Measurements from ENCODE around the gene GPR141. TPM values are rescaled to one million over a fixed set of nuclear protein-coding genes. Genes with fewer than 3 reads are reported as not detected.

GPR141 gene
- polyA plus RNA-seq, 1 donor, result 0.28 TPM

DNA sequence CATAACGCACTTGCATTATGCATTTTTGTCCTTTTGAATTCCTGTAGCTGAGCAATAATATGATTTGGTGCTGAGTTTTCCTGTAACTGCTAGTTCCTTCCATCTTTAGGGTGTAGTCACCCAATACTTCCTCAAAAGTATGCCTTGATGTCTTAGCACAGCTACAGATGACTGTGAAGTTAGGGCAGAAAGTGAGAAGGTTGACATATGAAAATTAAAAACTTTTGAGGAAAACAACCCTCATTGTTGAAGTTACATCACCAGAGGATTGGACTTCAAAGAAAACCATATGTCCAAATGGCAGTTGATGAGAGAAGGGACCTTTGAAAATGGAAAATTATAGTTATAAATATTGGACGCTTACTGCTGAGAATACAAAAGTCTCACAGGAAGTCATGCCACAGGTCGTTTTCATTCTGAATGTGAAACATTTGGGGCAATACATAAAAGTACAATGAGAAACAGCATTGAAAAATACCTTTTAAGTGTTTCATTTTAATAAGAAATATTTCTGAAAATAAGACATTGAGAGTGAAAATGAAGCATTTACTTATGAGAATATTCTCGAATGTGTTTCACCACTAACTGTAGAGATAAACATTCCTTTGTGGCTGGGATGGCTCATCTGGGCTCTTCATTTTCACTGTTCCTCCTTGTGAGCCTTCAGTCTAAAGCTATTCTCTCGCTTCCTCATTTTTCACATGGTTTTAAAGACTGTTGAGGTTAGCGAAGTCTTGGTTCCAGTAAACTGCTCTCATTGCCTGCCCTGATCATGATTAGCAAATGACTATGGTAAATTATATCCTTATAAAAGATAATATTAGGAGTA is 103.4 kb downstream of the GPR141 start:
- DNase-seq, result no peak

Other genes with a start within 250 kb of the GPR141 start
- gene ELMO1, start 234.9 kb upstream of the GPR141 start, polyA plus RNA-seq (ENCODE audit: insufficient read length), result 28.3 TPM
- gene NME8, start 164.8 kb downstream of the GPR141 start, polyA plus RNA-seq (ENCODE audit: insufficient read length), result not detected
- 7.8 TPM for gene SFRP4, start 233.1 kb downstream of the GPR141 start, polyA plus RNA-seq (ENCODE audit: insufficient read length)
- 102 TPM for gene EPDR1, start 236.9 kb downstream of the GPR141 start, polyA plus RNA-seq (ENCODE audit: insufficient read length)

Measured in hindlimb muscle (tissue), 1 donor.